Measurements from ENCODE around the gene PRKACA.
A peak's percentile ranks its signal among the peaks of the same experiment; 100 is the strongest.
"Not testable (repeated sequence)": the region's sequence is repeated elsewhere in the genome, so short reads cannot be mapped to it uniquely, and the experiment has no call there.

PRKACA gene

DNA sequence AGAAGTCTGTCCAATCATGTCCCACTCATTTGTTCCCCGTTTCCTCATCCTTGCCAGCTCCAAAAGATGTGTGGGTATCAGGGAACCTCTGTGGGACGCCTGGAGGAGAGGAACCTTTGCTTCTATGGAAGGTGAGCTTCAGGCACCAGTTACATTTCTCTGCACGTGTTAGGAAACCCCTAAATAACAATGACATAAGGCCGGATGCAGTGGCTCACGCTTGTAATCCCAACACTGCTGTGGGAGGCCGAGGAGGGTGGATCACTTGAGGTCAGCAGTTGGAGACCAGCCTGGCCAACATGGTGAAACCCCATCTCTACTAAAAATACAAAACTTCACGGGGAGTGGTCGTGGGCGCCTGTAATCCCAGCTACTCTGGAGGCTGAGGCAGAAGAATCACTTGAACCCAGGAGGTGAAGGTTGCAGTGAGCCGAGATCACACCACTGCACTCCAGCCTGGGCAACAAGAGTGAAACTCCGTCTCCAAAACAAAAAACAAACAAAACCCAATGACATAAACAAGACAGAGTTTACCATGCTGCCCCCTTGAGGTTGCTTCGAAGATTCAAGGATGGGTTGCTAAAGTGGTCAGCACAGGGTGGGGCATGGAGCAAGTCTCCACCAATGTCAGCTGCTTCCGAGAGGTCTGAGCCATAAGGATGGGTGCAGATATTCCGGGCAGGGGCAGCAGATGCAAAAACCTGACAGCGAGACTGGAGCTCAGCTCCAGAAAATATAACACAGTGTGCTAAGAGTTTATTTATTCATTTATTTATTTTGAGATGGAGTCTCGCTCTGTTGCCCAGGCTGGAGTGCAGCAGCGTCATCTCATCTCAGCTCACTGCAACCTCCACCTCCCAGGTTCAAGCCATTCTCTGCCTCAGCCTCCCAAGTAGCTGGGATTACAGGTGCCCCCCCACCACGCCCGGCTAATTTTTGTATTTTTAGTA lies 74.6 kb downstream of the PRKACA start:
- in situ Hi-C loops (cut with HindIII; ENCODE audit: low sequenced_read_pairs); H3K4me3 ChIP-seq (ENCODE audit: low read depth, low read length): not testable (repeated sequence)
- peak; percentile 53 for DNase-seq (ENCODE audit: low read depth, low spot score)
- TF ChIP-seq, protein P1, sequence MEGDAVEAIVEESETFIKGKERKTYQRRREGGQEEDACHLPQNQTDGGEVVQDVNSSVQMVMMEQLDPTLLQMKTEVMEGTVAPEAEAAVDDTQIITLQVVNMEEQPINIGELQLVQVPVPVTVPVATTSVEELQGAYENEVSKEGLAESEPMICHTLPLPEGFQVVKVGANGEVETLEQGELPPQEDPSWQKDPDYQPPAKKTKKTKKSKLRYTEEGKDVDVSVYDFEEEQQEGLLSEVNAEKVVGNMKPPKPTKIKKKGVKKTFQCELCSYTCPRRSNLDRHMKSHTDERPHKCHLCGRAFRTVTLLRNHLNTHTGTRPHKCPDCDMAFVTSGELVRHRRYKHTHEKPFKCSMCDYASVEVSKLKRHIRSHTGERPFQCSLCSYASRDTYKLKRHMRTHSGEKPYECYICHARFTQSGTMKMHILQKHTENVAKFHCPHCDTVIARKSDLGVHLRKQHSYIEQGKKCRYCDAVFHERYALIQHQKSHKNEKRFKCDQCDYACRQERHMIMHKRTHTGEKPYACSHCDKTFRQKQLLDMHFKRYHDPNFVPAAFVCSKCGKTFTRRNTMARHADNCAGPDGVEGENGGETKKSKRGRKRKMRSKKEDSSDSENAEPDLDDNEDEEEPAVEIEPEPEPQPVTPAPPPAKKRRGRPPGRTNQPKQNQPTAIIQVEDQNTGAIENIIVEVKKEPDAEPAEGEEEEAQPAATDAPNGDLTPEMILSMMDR (IDR thresholded peaks at IDR 0.05; ENCODE audit: low read depth, low read length) = peak; percentile 59

Measured in astrocyte of the spinal cord (primary cell).